Activated B cell treated with CpG ODN at 0.5 μM for 24 hours (primary cell): Measurements from ENCODE around the gene EPN3. TPM values are rescaled to one million over a fixed set of nuclear protein-coding genes. Genes with fewer than 3 reads are reported as not detected.

ENCODE experiments used
- ATAC-seq: fragments of 200-7000 bp; cut with Tn5 transposase; one replicate; pipeline ENCODE4 v1.10.0; 2021; ENCODE audit warnings: low read depth, mild to moderate bottlenecking, moderate library complexity
- CTCF ChIA-PET: fragments of 350-600 bp; sonication (Branson Sonifier 250); formaldehyde crosslinking; loops from one replicate; lab custom pipeline; 2021; ENCODE audit warnings: antibody characterized with exemption; lab: Charles Lee
- POLR2A ChIA-PET: fragments of 350-600 bp; sonication (Branson Sonifier 250); formaldehyde crosslinking; loops from one replicate; lab custom pipeline; 2021; ENCODE audit warnings: antibody characterized with exemption; lab: Charles Lee
- DNase-seq: peaks from one replicate; pipeline ENCODE4 v3.0.0; 2022
- H3K27ac Mint-ChIP-seq: one replicate; pipeline ENCODE4 v1.8.0; 2020; ENCODE audit warnings: mixed read lengths
- H3K27me3 Mint-ChIP-seq: one replicate; pipeline ENCODE4 v1.8.0; 2021; ENCODE audit warnings: mixed read lengths
- H3K36me3 Mint-ChIP-seq: one replicate; pipeline ENCODE4 v1.8.0; 2021; ENCODE audit warnings: low read depth, mixed read lengths
- H3K4me1 Mint-ChIP-seq: one replicate; pipeline ENCODE4 v1.8.0; 2021; ENCODE audit warnings: mixed read lengths
- H3K4me3 Mint-ChIP-seq: one replicate; pipeline ENCODE4 v1.8.0; 2020; ENCODE audit warnings: mild to moderate bottlenecking, mixed read lengths
- H3K9me3 Mint-ChIP-seq: one replicate; pipeline ENCODE4 v1.8.0; 2020; ENCODE audit warnings: mixed read lengths
- intact Hi-C: fragments of 100-400 bp; cut with micrococcal nuclease; formaldehyde crosslinking; loops from one replicate; pipeline ENCODE4 v1.15.1; 2024
- total RNA-seq: library from RNA; stranded (reverse); gene quantifications from 2 replicates; pipeline ENCODE4 v1.2.3, GENCODE V29; 2022
- TF ChIP-seq, protein P1 (sequence below): fragments of 200-600 bp; IDR thresholded peaks from one replicate; pipeline ENCODE4 v1.8.0; 2022; ENCODE audit warnings: antibody characterized with exemption, mild to moderate bottlenecking

The EPN3 gene
- total RNA-seq, 1 donor from 2014 or later: not detected

GRCh38 chr17:50491505-50491904 is 41.0 kb upstream of the EPN3 start:
- Mint-ChIP-seq H3K36me3 (peaks cover 3% of the 10 kb centered on the region), H3K4me3 (no peak overlapping the region), H3K4me1 (no peaks in the 10 kb centered on the region), H3K27ac (no peak overlapping the region), H3K27me3 (peaks cover under 1% of the 10 kb centered on the region), H3K9me3 (no peaks in the 10 kb centered on the region)
- CTCF ChIA-PET: no interaction called here
- DNase-seq: no peak
- no peak for ATAC-seq
- intact Hi-C loops: no loop called here
- TF ChIP-seq, protein P1, sequence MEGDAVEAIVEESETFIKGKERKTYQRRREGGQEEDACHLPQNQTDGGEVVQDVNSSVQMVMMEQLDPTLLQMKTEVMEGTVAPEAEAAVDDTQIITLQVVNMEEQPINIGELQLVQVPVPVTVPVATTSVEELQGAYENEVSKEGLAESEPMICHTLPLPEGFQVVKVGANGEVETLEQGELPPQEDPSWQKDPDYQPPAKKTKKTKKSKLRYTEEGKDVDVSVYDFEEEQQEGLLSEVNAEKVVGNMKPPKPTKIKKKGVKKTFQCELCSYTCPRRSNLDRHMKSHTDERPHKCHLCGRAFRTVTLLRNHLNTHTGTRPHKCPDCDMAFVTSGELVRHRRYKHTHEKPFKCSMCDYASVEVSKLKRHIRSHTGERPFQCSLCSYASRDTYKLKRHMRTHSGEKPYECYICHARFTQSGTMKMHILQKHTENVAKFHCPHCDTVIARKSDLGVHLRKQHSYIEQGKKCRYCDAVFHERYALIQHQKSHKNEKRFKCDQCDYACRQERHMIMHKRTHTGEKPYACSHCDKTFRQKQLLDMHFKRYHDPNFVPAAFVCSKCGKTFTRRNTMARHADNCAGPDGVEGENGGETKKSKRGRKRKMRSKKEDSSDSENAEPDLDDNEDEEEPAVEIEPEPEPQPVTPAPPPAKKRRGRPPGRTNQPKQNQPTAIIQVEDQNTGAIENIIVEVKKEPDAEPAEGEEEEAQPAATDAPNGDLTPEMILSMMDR: no peak
- POLR2A ChIA-PET: no interaction called here

DNA sequence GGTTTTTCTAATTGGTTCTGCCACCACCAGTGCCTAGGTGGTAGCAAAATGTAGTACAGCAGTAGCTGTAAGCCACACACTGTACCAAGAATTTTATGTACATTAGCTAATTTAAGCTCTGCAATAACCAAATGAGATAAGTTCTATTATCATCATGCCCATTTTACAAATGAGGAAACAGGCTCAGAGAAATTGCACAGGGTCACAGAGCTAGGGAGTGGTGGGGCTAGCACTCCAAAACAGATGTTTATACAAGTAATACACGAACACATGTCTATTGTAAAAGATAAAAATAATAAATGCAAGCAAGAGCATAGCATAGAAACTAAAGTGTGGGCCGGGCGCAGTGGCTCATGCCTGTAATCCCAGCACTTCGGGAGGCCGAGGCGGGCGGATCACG is 40.3 kb upstream of the EPN3 start:
- TF ChIP-seq, protein P1: no peak
- intact Hi-C loops: no loop called here
- H3K4me1 Mint-ChIP-seq: no peaks in the 10 kb centered on the region
- ATAC-seq (no peak), DNase-seq (no peak)
- H3K9me3 Mint-ChIP-seq: no peaks in the 10 kb centered on the region
- no peak overlapping the region for H3K4me3 Mint-ChIP-seq
- peaks cover 2% of the 10 kb centered on the region for H3K27me3 Mint-ChIP-seq
- no peak overlapping the region for H3K27ac Mint-ChIP-seq
- POLR2A ChIA-PET: no interaction called here
- peaks cover 2% of the 10 kb centered on the region for H3K36me3 Mint-ChIP-seq
- CTCF ChIA-PET: interaction anchor here (0.6 kb wide), 1 partner anchor 10 kb away, joined by 3 read pairs; no protein-coding TSS in a partner anchor

DNA sequence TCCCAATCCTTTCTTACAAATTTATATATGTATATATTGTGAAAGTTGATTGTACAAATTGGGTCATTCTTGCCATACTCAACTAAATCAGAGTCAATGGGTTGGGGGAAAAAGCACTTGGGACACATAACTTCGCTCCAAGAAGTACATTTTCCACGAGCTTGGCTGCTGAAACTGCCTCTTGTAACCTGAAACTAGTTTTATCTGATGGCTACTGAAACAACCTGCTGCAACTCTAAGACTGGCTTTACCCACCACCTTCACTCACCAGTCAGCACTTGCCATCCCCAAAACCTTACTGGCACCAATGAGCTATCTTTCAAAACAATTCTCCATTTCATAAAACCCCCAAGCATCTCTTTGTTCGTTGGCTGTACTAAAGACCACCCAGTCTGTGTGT is 38.8 kb upstream of the EPN3 start:
- CTCF ChIA-PET: no interaction called here
- ATAC-seq (no peak), DNase-seq (no peak)
- Mint-ChIP-seq H3K9me3 (no peaks in the 10 kb centered on the region), H3K4me1 (no peaks in the 10 kb centered on the region), H3K27me3 (peaks cover 2% of the 10 kb centered on the region), H3K27ac (no peak overlapping the region), H3K4me3 (no peak overlapping the region), H3K36me3 (no peaks in the 10 kb centered on the region)
- POLR2A ChIA-PET: no interaction called here
- TF ChIP-seq, protein P1: no peak
- intact Hi-C loops: no loop called here

- CTCF ChIA-PET: no interaction called here
- DNase-seq (no peak), ATAC-seq (no peak)
- TF ChIP-seq, protein P1: no peak
- intact Hi-C loops: no loop called here
- no peaks in the 10 kb centered on the region for H3K36me3 Mint-ChIP-seq
- POLR2A ChIA-PET: interaction anchor here (0.8 kb wide), 1 partner anchor 11 kb away, joined by 3 read pairs; no protein-coding TSS in a partner anchor
- H3K27me3 Mint-ChIP-seq: peaks cover 2% of the 10 kb centered on the region
- H3K9me3 Mint-ChIP-seq: no peaks in the 10 kb centered on the region
- H3K4me1 Mint-ChIP-seq: no peaks in the 10 kb centered on the region
- no peak overlapping the region for H3K4me3 Mint-ChIP-seq
- no peak overlapping the region for H3K27ac Mint-ChIP-seq
Observed at GRCh38 chr17:50495217-50495823, 37.2 kb upstream of the EPN3 start.

DNA sequence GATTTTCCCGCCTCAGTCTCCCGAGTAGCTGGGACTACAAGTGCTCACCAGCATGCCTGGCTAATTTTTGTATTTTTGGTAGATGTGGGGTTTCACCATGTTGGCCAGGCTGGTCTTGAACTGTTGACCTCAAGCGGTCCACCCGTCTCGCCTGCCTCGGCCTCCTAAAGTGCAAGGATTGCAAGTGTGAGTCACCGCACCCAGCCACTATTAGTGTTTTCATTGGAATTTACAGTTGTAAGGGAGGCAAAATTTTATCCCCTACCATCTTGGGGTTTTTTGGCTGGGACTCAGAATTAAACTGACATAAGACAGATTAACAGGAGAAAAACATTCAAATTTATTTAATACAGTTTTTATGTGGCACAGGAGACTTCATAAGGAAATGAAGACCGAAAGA is 36.6 kb upstream of the EPN3 start:
- ChIA-PET POLR2A (no interaction called here), CTCF (no interaction called here)
- TF ChIP-seq, protein P1: no peak
- Mint-ChIP-seq H3K4me1 (no peaks in the 10 kb centered on the region), H3K4me3 (no peak overlapping the region), H3K9me3 (no peaks in the 10 kb centered on the region), H3K36me3 (no peaks in the 10 kb centered on the region), H3K27ac (no peak overlapping the region), H3K27me3 (peaks cover 2% of the 10 kb centered on the region)
- DNase-seq: no peak
- intact Hi-C loops: no loop called here
- ATAC-seq: no peak
